Muscle of back (tissue), 13 donors: Measurements from ENCODE around the gene PTN. TPM values are rescaled to one million over a fixed set of nuclear protein-coding genes. Genes with fewer than 3 reads are reported as not detected.
A peak's percentile ranks its signal among the peaks of the same experiment; 100 is the strongest.

ENCODE experiments used
- DNase-seq, 3 donors: peaks; one replicate each; pipeline versions ENCODE4 v3.0.0 to v3.0.0-alpha.2; 2013
- long read RNA-seq, 9 donors: transcript quantifications; one replicate each; lab custom pipeline, GENCODE V29; 2026
- polyA plus RNA-seq, 10 donors: library from polyadenylated mRNA; unstranded; fragments of 120-200 nt; gene quantifications; one replicate each; pipeline ENCODE4 v1.2.1, GENCODE V29; 2013; ENCODE audit not compliant: insufficient read length in 10 of 10

The PTN gene, protein sequence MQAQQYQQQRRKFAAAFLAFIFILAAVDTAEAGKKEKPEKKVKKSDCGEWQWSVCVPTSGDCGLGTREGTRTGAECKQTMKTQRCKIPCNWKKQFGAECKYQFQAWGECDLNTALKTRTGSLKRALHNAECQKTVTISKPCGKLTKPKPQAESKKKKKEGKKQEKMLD
- polyA plus RNA-seq = 100 to 1,000 TPM in 2 of 10 donors, 10 to 100 TPM in 8; 37.3 to 127 (median 77.0) TPM
- long read RNA-seq, donor 1, transcript PTN-201 (5 exons, 1,614 nt) = major isoform, 32 of 37 reads
- long read RNA-seq, donor 1, partial matches to known transcripts = 5 of 37 reads
- long read RNA-seq, donor 1, other reads (novel, unspliced or antisense) = 0 of 37 reads
- long read RNA-seq, donor 2, transcript PTN-201 (5 exons, 1,614 nt) = major isoform, 23 of 46 reads
- long read RNA-seq, donor 2, partial matches to known transcripts = 23 of 46 reads
- long read RNA-seq, donor 2, other reads (novel, unspliced or antisense) = 0 of 46 reads
- long read RNA-seq, donor 3 = 0 reads
- long read RNA-seq, donor 4, transcript PTN-201 (5 exons, 1,614 nt) = major isoform, 29 of 35 reads
- long read RNA-seq, donor 4, partial matches to known transcripts = 0 of 35 reads
- long read RNA-seq, donor 4, other reads (novel, unspliced or antisense) = 6 of 35 reads
- long read RNA-seq, donor 5, transcript PTN-201 (5 exons, 1,614 nt) = major isoform, 22 of 48 reads
- long read RNA-seq, donor 5, partial matches to known transcripts = 26 of 48 reads
- long read RNA-seq, donor 5, other reads (novel, unspliced or antisense) = 0 of 48 reads
- long read RNA-seq, donor 6, transcript PTN-201 (5 exons, 1,614 nt) = major isoform, 39 of 48 reads
- long read RNA-seq, donor 6, partial matches to known transcripts = 9 of 48 reads
- long read RNA-seq, donor 6, other reads (novel, unspliced or antisense) = 0 of 48 reads
- long read RNA-seq, donor 7, transcript PTN-201 (5 exons, 1,614 nt) = major isoform, 31 of 52 reads
- long read RNA-seq, donor 7, partial matches to known transcripts = 16 of 52 reads
- long read RNA-seq, donor 7, other reads (novel, unspliced or antisense) = 5 of 52 reads
- long read RNA-seq, donor 8, transcript PTN-201 (5 exons, 1,614 nt) = major isoform, 36 of 53 reads
- long read RNA-seq, donor 8, partial matches to known transcripts = 17 of 53 reads
- long read RNA-seq, donor 8, other reads (novel, unspliced or antisense) = 0 of 53 reads
- long read RNA-seq, donor 9, partial matches to known transcripts = 0 of 2 reads
- long read RNA-seq, donor 9, other reads (novel, unspliced or antisense) = 0 of 2 reads

DNA sequence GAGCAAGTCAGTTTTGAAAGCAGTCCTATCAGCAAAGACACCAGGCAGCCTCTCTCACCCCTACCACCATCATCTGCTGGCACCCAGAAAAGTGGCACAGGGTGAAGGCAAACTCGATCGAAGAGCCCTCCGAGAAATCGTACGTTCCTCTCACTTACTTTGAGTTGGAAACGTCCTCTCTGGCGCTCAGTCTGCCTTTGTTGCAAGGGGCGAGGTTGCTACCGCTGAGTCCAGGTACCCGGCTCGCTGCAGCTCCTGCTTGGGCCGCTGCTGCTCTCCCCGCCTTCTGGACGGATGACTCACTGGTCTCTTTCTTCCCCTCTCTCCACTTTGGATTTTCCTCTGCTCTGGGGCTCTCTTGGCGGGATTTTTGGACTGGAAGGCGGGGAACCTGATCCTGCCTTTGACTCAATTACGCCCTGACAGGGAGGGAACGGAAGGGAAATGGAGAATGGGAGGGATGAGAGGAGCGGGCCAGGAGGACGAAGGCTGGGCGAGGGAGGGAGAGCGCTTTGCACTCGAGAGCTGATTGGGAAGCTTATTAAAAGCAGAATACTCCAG lies at the start of gene PTN:
Gene PTN, minus strand, starts transcription at position 453 of the 561 bp plus-strand sequence. CDS start 88,760 bp downstream, outside the sequence.
- peak; percentile 71 to 93 (median 83) for DNase-seq

DNA sequence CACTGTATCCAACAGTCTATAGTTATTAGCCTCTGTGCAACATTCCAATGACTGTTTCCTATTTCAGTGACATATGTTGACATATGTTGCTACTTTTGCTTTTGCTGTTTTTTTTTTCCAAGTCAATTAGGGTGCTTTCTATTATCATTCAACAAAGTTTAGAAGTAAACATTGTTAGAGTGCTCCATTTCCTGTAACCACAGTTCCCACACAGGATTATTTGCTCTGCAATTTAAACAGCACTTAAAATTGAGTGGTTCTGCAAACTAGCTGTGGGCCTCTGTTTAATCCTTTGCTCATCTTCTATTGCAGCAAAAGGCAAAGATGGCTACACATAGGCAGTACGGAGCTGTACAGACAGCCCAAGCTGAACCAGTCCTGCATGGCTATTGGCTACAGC lies 46.5 kb upstream of the PTN start:
- no peak for DNase-seq

DNA sequence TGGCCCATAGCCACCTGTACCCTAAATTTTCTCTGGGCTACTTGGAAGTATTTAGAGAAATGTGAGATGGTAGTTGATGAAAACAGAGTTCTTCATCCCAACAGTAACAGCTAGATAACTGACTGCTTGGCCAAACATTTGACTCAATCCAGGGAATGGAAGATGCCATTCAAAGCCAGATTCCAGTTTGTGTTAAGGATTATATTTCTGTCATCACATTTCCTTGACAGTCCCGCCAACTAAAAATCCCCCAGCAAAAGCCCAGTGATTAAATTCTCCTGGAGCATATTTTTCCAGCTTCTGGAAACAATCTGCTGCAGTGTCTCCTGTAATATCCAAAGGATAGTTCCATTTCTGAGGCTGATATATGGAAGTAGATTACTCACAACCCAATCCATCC lies 45.4 kb upstream of the PTN start:
- peak in 2 of 3 donors; percentile 22 to 49 for DNase-seq

DNA sequence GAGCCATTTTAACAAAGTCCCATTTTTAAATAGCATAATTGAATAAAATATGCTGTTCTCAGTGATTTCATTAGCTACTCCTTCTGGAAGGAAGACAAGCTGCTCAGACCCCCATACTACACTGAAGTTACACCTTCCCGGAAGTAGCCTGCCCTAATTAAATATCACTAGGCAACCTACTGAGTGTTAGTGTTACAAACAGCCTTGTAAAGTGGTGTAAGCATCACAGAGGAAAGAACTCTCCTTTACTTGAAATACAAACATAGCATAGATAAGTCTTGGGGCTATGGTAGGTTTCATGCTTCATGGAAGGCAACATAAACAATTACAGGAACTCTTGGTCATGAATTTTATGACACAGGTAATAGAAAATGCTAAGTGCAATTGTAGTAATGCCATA lies 43.4 kb upstream of the PTN start:
- no peak for DNase-seq

DNA sequence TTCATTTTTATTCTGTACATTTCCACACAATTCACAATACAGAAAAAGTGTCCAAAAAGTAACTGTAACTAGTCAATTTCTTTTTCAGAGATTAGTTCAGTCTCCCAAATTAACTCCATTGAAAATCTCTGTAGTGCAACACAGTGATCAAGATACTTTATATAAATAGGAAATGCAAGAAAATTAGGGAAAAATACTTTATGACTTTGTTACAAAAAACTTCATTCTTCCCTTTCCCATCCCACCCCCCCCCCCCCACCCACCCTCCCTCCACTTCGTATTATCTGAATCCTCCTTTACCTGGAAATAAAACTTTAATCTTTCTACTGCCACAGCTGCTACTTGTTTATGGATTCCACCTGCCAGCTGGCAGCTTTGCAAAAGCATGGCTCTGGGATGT lies 37.5 kb upstream of the PTN start:
- no peak for DNase-seq

DNA sequence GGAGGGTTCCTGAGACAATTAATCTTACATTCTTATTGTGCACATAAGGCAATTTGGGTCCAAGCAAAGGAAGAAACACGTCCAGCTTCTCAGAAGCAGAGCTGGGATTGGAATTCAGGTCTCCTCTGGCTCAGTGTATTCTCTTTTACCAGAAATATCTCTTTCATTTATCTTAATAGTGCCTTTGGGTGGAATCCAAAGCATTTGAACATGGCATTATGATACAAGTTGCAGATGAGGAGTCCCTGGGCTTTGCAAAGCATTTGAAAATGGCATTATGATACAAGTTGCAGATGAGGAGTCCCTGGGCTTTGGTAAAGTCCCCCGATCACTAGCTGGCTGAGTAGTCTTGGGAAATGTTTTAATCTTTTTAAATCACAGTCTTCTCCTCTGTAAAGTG lies 30.0 kb upstream of the PTN start:
- no peak for DNase-seq

DNA sequence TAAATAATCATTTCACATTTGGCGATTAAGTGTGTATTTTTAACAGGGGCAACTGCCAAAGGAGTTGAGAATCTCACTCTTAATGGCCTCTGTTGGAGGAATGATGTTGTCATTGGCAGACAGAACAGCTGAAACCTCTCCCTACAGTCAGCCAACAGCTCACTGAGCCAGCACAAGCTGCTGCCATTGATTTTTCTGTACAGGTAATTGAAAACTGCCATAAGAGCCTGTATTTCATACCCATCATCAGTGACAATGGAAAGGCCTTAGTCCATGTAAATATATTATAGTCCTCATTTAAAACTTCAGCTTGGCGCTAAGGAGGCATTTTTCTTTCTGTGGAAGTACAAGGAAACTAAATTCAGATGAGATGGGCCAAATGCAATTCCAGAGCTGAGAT lies 28.1 kb upstream of the PTN start:
- peak in 2 of 3 donors; percentile 54 to 75 for DNase-seq

DNA sequence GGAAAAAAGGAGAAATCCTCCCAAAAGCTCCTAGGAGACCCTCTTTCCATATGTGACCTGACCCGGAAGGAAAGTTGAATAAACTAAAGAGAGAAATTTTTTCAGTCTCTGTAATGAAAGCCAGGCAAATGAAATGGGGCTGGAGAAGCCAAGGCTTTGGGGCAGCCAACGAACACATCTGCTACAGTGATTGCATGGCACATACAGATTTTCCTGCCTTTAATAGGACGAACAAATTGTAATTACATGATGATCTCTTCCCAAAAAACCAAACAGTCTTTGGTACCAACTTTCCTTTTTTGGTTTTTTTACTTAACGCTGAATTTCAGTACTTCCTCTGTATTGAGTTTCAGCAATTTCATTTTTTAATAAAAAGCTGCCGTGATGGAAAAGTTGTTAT lies 23.5 kb upstream of the PTN start:
- DNase-seq = peak in 1 of 3 donors; percentile 51

DNA sequence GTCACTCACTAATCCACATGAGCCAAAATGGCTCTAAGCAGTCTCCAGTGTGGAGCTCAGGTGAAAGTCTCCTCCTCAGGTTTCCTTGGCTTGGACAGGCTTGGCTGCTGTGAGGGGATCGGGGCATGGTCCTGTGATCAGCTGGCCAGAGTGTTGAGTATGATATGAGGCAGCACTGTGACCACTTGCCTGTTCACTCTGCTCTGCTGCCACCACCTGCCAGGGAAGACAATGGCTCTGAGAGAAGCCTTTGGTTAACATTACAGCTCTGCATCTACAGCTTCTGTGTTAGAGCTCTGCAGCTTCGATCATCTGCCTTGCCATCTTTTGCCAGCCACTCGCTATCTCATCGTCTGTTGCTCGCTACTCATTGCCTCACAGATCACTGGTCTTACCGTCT lies 20.1 kb upstream of the PTN start:
- no peak for DNase-seq

DNA sequence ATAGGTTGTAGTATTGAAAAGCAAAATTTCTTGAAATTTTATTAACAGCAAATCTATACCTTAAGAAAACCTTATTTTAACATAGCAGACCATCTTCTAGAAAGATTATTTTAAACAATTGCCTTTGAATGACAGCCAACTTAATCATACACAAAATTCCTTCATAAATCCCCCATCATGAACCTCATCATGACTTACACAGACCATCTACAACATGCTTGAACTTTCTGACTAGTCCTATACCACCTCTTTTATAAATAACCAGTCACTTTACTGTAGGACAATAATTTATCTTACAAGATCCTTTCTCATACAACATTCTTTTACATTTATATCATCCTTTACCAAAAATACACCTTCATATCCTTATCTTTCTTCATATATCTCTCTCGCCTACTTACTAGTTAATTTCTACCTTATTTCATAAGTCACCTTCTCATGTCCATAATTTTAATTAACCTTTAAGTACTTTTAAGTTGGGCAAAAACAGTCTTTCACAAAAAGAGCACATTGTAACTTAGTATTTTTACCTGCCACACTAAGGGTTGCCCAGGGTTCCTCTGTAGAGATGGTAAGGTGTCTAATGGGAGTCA lies 16.6 kb upstream of the PTN start:
- DNase-seq = no peak

DNA sequence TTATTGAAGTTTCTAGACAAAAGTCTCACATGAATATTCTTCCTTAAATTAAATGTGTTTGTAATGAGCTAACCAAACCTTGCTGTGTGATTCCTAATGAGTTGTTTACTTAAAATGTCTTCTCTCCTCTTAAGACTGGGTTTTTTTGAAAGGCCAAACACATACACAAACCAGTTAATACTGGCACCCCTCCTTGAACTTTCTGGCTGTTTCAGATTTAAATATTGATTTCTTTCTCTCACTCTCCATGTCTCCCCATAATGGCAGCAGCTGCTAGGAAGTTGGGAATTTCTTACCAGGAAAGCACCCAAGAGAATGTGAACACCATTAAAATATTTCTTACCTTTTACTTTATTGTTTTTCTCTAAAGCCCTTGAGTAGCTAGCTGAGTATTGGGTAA lies 11.4 kb upstream of the PTN start:
- no peak for DNase-seq

DNA sequence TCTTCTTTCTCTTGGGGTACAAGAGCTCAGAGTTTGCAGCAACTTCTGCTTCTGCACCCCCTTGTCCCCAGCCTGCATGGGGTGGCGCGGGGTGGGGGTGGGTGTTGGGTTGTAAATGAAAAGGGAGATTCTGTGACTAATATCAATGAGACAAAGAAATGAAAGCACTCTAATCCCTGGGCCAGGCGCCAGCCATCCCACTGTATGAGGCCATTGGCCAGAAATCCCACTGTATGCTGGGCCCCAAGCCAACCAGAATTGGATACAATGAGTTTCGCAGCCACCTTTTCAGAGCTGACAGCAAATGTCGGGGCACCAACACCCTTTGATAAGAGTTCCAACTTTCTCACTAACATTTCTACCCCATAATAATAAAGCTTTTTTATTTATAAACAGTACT lies 10.9 kb upstream of the PTN start:
- DNase-seq = peak in 2 of 3 donors; percentile 68 to 90

DNA sequence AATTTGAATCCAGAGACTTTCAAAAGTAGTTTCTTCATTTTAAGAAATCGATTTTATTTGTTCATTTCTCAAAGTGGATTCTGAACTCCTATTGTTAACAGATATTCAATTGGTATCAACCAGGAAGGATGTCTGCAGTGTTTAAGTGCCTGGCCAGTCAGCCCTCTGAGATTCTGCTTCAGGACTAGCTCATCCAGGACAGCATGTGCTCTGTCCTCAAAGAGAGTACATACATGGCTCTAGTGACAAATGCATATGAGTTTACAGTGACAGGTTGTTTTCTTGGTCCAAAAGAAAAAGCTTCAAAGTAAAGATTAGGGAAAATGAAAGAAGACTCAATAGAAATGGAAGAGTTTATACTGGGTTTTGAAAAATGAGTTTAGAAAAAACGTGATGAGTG lies 8.4 kb upstream of the PTN start:
- no peak for DNase-seq

DNA sequence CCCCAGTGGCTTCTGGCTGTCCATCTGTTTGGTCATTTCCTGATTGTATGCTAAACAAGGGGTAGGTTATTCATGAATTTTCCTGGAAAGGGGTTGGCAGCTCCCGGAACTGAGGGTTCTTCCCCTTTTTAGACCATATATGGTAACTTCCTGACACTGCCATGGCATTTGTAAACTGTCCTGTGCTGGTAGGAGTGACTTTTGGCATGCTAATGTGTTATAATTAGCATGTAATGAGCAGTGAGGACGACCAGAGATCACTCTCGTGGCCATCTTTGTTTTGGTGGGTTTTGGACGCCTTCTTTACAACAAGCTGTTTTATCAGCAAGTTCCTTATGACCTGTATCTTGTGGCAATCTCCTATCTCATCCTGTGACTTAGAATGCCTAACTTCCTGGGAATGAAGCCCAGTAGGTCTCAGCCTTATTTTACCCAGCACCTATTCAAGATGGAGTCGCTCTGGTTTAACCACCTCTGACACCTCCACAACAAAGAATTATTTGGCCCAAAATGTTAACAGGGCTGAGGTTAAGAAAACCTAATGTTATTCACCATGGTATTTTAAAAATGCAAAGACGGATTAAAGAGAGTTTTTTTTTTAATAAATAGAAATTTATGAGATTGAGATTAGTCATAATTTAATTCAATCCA lies 2.4 kb upstream of the PTN start:
- no peak for DNase-seq

DNA sequence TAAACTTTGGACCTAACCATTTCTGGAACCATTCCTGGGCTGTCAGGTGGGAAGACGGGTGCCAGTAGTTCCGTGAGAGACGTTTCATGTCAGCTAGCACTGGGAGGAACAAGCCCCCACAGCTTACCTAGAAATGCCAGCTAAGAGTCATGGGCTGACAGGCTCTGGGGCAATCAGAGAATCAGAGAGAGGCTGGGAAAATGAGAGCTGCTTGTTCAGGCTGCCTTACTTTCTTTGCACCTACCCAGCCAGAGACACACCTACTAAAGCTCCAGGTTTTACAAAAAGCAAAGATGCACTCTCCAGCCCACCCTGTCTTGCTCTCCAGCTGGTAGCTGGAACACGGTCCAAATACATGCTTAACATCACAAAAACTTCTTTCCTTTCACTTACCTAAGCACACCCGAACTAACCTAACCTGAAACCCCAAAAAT lies 688 bp downstream of the PTN start:
- peak in 1 of 3 donors; percentile 63 for DNase-seq

DNA sequence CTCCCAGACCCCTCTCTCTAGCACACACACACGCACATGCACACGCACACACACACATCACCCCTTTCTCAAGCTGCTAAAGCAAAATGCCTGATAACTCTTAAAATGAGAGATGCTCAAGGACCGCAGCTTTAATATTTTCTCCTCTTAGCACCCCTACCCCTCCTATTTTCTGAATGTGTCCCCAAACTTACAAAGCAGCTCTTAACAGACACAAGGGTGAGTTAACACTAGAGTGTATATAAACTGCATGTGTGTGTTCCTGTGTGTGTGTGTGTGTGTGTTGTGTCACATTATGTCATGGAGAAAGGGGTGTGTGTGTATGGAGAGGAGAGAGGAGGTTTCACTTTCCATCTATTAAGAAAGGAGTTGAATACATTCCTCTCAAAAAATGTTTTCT lies 1.3 kb downstream of the PTN start:
- peak; percentile 32 to 82 (median 38) for DNase-seq

DNA sequence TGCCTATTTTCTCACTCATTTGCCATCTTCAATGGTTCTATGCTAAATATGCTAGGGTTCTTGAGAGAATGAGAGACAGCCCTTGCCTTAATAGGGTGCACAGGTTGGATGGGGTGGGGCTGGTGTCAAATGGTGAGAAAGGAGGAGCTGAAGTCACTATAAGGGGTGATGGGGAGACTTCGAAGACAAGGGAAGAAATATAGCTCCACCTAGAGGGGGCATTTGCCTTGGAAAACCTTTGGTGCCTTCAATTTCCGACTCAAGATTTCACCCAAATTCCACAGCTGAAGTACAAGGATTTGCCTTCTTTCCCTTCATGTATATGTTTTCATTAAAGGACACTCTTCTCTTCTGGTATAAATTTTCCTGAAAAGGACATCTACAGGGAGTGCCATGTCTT lies 5.6 kb downstream of the PTN start:
- no peak for DNase-seq

DNA sequence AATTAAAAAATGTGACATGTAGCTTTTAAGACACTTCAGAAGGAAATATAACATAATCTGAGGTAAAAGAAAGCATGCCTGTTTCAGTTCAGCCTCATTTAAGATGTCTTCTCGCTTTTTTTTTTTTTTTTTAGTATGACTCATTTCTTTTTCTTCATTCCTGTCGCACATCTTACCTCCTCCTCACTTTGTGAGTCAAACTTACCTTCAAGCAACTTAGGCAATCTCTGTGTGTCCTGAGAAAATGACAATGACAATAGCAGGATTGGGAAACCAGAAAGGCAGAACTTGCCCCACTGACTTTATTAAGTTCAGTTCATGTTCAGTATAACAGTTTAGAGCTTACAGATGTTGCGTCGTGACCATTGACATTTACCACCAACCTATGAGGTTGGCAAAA lies 7.7 kb downstream of the PTN start:
- DNase-seq = no peak

DNA sequence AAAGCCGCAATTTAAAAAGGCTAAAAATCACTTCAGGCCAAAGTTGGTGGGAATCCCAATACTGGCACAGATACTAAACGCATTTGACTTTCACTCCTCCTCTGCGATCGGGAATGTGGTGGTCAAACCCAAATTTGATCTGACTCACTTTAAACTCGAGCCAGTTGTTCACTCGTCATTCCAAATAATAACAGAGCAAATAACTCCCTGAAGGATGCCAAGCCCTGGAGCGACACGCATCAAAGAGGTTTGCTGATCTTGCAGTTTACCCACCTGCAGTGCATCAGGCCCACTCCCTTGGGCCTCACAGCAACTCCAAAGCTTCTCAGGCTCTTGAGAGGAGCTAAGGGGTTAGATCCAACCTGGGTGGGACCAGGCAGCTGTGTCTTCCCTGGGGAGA lies 12.2 kb downstream of the PTN start:
- DNase-seq = peak in 1 of 3 donors; percentile 42

DNA sequence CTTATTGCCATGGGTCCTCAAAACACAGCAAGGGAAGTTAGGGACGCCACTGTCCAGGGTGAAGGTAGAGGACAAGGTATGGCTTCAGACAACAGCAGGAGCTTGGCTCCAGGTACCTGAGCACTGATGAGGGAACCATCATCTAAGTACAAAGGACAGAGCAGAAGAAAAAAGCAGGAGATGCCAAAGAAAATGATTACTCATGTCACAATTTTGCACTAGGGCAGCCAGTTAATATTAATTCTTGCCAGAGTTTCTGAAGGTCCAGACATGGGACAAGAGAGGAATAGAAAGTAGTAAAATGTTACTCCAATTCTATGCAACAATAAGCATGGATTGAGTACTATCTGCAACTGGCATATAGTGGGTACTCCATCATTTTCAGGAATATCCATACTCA lies 14.1 kb downstream of the PTN start:
- DNase-seq = no peak
